Ectodermal cell (in vitro differentiated cells): Measurements from ENCODE around the gene DYDC1.

Experiments
- H3K27ac ChIP-seq: 2 replicates; pipeline ENCODE4 v1.7.0; 2013; ENCODE audit warnings: mild to moderate bottlenecking, low read depth, low read length; ENCODE audit not compliant: insufficient read depth, poor library complexity, severe bottlenecking
- H3K27me3 ChIP-seq: 2 replicates; pipeline ENCODE4 v1.7.0; 2013; ENCODE audit warnings: mild to moderate bottlenecking, low read length; ENCODE audit not compliant: insufficient read depth, control insufficient read depth, poor library complexity, severe bottlenecking
- H3K36me3 ChIP-seq: one replicate; pipeline ENCODE4 v1.7.0; 2013; ENCODE audit warnings: low read length; ENCODE audit not compliant: control insufficient read depth, insufficient read depth
- H3K4me1 ChIP-seq: one replicate; pipeline ENCODE4 v1.7.0; 2013; ENCODE audit warnings: low read length; ENCODE audit not compliant: control insufficient read depth, insufficient read depth
- H3K4me3 ChIP-seq: 2 replicates; pipeline ENCODE4 v1.7.0; 2013; ENCODE audit warnings: low read depth, low read length, control low read depth; ENCODE audit not compliant: insufficient read depth
- H3K9me3 ChIP-seq: 2 replicates; pipeline ENCODE4 v1.7.0; 2013; ENCODE audit warnings: mild to moderate bottlenecking, low read length, moderate library complexity; ENCODE audit not compliant: control insufficient read depth
- WGBS, 2 experiments: methylation state at CpG; one replicate each; pipeline ENCODE4 v1.1.7; 2013; ENCODE audit warnings: missing lambda C conversion rate in 2 of 2; 5-methylcytosine and 5-hydroxymethylcytosine counted together

DYDC1 gene

GRCh38 chr10:80289451-80290287 lies 66.9 kb downstream of the DYDC1 start, which contains the start of gene MAT1A:
Gene MAT1A (minus strand): TSS chr10:80289658. CDS start chr10:80289423, 235 bp downstream.
- 61 to 67% methylated on average over 9 of the region's 9 CpGs for WGBS, 2 experiments
- no peaks in the 10 kb centered on the region for H3K9me3 ChIP-seq
- H3K4me1 ChIP-seq = no peaks in the 10 kb centered on the region
- H3K36me3 ChIP-seq = no peaks in the 10 kb centered on the region
- H3K4me3 ChIP-seq = no peak within 1 kb of the TSS
- H3K27me3 ChIP-seq = no peaks in the 10 kb centered on the region
- H3K27ac ChIP-seq = no peak within 1 kb of the TSS

- H3K4me1 ChIP-seq = no peaks in the 10 kb centered on the region
- WGBS, 2 experiments = 94 to 97% methylated on average over 5 of the region's 5 CpGs
- no peak overlapping the region for H3K27ac ChIP-seq
- H3K4me3 ChIP-seq = no peak overlapping the region
- no peaks in the 10 kb centered on the region for H3K9me3 ChIP-seq
- H3K36me3 ChIP-seq = no peaks in the 10 kb centered on the region
- H3K27me3 ChIP-seq = no peaks in the 10 kb centered on the region
Observed at GRCh38 chr10:80288849-80289248, 67.7 kb downstream of the DYDC1 start.
